Mesenteric fat pad (tissue), 1 donor: Measurements from ENCODE around the gene PITPNM1. TPM values are rescaled to one million over a fixed set of nuclear protein-coding genes. Genes with fewer than 3 reads are reported as not detected.
"Not testable (repeated sequence)": the region's sequence is repeated elsewhere in the genome, so short reads cannot be mapped to it uniquely, and the experiment has no call there.

Experiments
- DNase-seq: peaks from one replicate; pipeline ENCODE4 v3.0.0-alpha.2; 2020; ENCODE audit warnings: low spot score
- total RNA-seq: library from RNA; stranded (reverse); fragmentation: NEBNext Ultra II Directional; extraction: Animal tissue kit (Norgen Biotek cat#: 25700); gene quantifications from one replicate; pipeline ENCODE4 v1.2.1, GENCODE V29; 2021
- donor health status: DM: yes; HTN: yes; CAD: no.

PITPNM1 gene
- total RNA-seq, 1 donor from 2014 or later = 29.5 TPM

GRCh38 chr11:67468056-67468455 lies 37.1 kb downstream of the PITPNM1 start:
- DNase-seq = no peak

- DNase-seq = no peak
These were observed 38.0 kb downstream of the PITPNM1 start for GRCh38 chr11:67466962-67467771.

- DNase-seq = no peak
These were observed 38.8 kb downstream of the PITPNM1 start for GRCh38 chr11:67466367-67466766.

- DNase-seq = not testable (repeated sequence)
These were observed 39.6 kb downstream of the PITPNM1 start for GRCh38 chr11:67465530-67465929.

- DNase-seq = no peak
These were observed 40.0 kb downstream of the PITPNM1 start for GRCh38 chr11:67465189-67465510.

GRCh38 chr11:67464411-67465188 lies 40.6 kb downstream of the PITPNM1 start:
- peak; percentile 95 for DNase-seq

GRCh38 chr11:67463680-67464410 lies 41.3 kb downstream of the PITPNM1 start:
- no peak for DNase-seq

GRCh38 chr11:67463186-67463585 lies 42.0 kb downstream of the PITPNM1 start:
- no peak for DNase-seq

- no peak for DNase-seq
These were observed 46.9 kb downstream of the PITPNM1 start for GRCh38 chr11:67458266-67458665.

- DNase-seq = no peak
These were observed 47.7 kb downstream of the PITPNM1 start for GRCh38 chr11:67457453-67457852.

- DNase-seq = no peak
These were observed 49.0 kb downstream of the PITPNM1 start for GRCh38 chr11:67456068-67456705.

- no peak for DNase-seq
These were observed 50.1 kb downstream of the PITPNM1 start, which contains the start of gene CABP4 for GRCh38 chr11:67455054-67455453. Gene CABP4, plus strand, starts transcription at chr11:67455354. Its CDS starts 70 bp downstream, at chr11:67455424.

- DNase-seq = no peak
These were observed 51.1 kb downstream of the PITPNM1 start for GRCh38 chr11:67453816-67454732.

GRCh38 chr11:67452141-67452952 lies 52.8 kb downstream of the PITPNM1 start, which contains the start of gene GPR152:
Gene GPR152, minus strand, starts transcription at chr11:67452729. Its CDS starts 5 bp downstream, at chr11:67452724.
- DNase-seq = no peak

- DNase-seq = no peak
These were observed 53.5 kb downstream of the PITPNM1 start for GRCh38 chr11:67451658-67451976.

- DNase-seq = no peak
These were observed 54.1 kb downstream of the PITPNM1 start for GRCh38 chr11:67450796-67451657.

- no peak for DNase-seq
These were observed 55.9 kb downstream of the PITPNM1 start for GRCh38 chr11:67449116-67449844.

- no peak for DNase-seq
These were observed 56.9 kb downstream of the PITPNM1 start for GRCh38 chr11:67448220-67448609.
